ENCODE results near the gene ANOS1.

ANOS1 gene

GRCh38 chrX:8724300-8724699, 7.6 kb downstream of the ANOS1 start:
- Mint-ChIP-seq H3K27me3 (ENCODE audit: low read depth, poor library complexity) (peaks cover 15% of the 10 kb centered on the region), H3K4me1 (peaks cover 51% of the 10 kb centered on the region), H3K4me3 (no peak overlapping the region)

GRCh38 chrX:8721536-8721935, 10.4 kb downstream of the ANOS1 start:
- no peak for DNase-seq
- Mint-ChIP-seq H3K4me3 (no peak overlapping the region), H3K36me3 (ENCODE audit: low read depth) (peaks cover 18% of the 10 kb centered on the region), H3K9me3 (peaks cover 7% of the 10 kb centered on the region), H3K27ac (peak overlapping the region; percentile 20), H3K27me3 (ENCODE audit: low read depth, poor library complexity) (no peaks in the 10 kb centered on the region), H3K4me1 (peaks cover 34% of the 10 kb centered on the region)
- no peak for TF ChIP-seq CTCF (IDR thresholded peaks at IDR 0.05)

More at GRCh38 chrX:8724300-8724699, 7.6 kb downstream of the ANOS1 start:
- peak; percentile 32 for TF ChIP-seq CTCF (IDR thresholded peaks at IDR 0.05)
- DNase-seq, result no peak
- H3K27ac Mint-ChIP-seq, result no peak overlapping the region
- H3K36me3 Mint-ChIP-seq (ENCODE audit: low read depth), result peaks cover 9% of the 10 kb centered on the region
- peaks cover 3% of the 10 kb centered on the region for H3K9me3 Mint-ChIP-seq

- Mint-ChIP-seq H3K27ac (no peak overlapping the region), H3K4me1 (peaks cover 24% of the 10 kb centered on the region)
- DNase-seq, result no peak
These were observed 11.8 kb downstream of the ANOS1 start for GRCh38 chrX:8720136-8720535.

GRCh38 chrX:8717354-8717753, 14.6 kb downstream of the ANOS1 start:
- H3K27ac Mint-ChIP-seq, result no peak overlapping the region

More at GRCh38 chrX:8720136-8720535, 11.8 kb downstream of the ANOS1 start:
- Mint-ChIP-seq H3K9me3 (peaks cover 7% of the 10 kb centered on the region), H3K4me3 (no peak overlapping the region), H3K27me3 (ENCODE audit: low read depth, poor library complexity) (peaks cover 4% of the 10 kb centered on the region), H3K36me3 (ENCODE audit: low read depth) (peaks cover 18% of the 10 kb centered on the region)
- TF ChIP-seq CTCF (IDR thresholded peaks at IDR 0.05), result no peak

GRCh38 chrX:8714164-8714563, 17.8 kb downstream of the ANOS1 start:
- Mint-ChIP-seq H3K36me3 (ENCODE audit: low read depth) (peaks cover 11% of the 10 kb centered on the region), H3K4me3 (no peak overlapping the region), H3K27ac (no peak overlapping the region), H3K4me1 (no peaks in the 10 kb centered on the region), H3K9me3 (peaks cover 3% of the 10 kb centered on the region), H3K27me3 (ENCODE audit: low read depth, poor library complexity) (peaks cover 4% of the 10 kb centered on the region)
- no peak for TF ChIP-seq CTCF (IDR thresholded peaks at IDR 0.05)
- DNase-seq, result no peak

More at GRCh38 chrX:8717354-8717753, 14.6 kb downstream of the ANOS1 start:
- Mint-ChIP-seq H3K4me3 (no peak overlapping the region), H3K4me1 (peaks cover 10% of the 10 kb centered on the region), H3K9me3 (peaks cover 7% of the 10 kb centered on the region), H3K36me3 (ENCODE audit: low read depth) (peaks cover 22% of the 10 kb centered on the region), H3K27me3 (ENCODE audit: low read depth, poor library complexity) (peaks cover 4% of the 10 kb centered on the region)
- DNase-seq, result no peak
- no peak for TF ChIP-seq CTCF (IDR thresholded peaks at IDR 0.05)

GRCh38 chrX:8711401-8711800, 20.5 kb downstream of the ANOS1 start:
- TF ChIP-seq CTCF (IDR thresholded peaks at IDR 0.05), result no peak
- Mint-ChIP-seq H3K9me3 (no peaks in the 10 kb centered on the region), H3K4me3 (no peak overlapping the region), H3K27ac (no peak overlapping the region), H3K27me3 (ENCODE audit: low read depth, poor library complexity) (peaks cover 11% of the 10 kb centered on the region), H3K36me3 (ENCODE audit: low read depth) (peaks cover 4% of the 10 kb centered on the region), H3K4me1 (no peaks in the 10 kb centered on the region)
- DNase-seq, result no peak
